ENCODE data around the gene GCN1. TPM values are rescaled to one million over a fixed set of nuclear protein-coding genes. Genes with fewer than 3 reads are reported as not detected.

GCN1 gene
- total RNA-seq, 1 donor from 2014 or later = 92.3 TPM

GRCh38 chr12:120139958-120140357 lies 54.6 kb downstream of the GCN1 start:
- Mint-ChIP-seq H3K4me1 (ENCODE audit: low read depth) (peaks cover 16% of the 10 kb centered on the region), H3K27ac (ENCODE audit: unreplicated experiment) (no peak overlapping the region), H3K4me3 (ENCODE audit: unreplicated experiment) (no peak overlapping the region), H3K27me3 (ENCODE audit: low read depth) (no peaks in the 10 kb centered on the region), H3K36me3 (ENCODE audit: low read depth) (peaks cover 63% of the 10 kb centered on the region), H3K9me3 (ENCODE audit: low read depth) (no peaks in the 10 kb centered on the region)
- no peak for DNase-seq (ENCODE audit: low spot score)
- TF ChIP-seq CTCF (IDR thresholded peaks at IDR 0.05) = no peak

- TF ChIP-seq CTCF (IDR thresholded peaks at IDR 0.05) = no peak
- Mint-ChIP-seq H3K36me3 (ENCODE audit: low read depth) (peaks cover 62% of the 10 kb centered on the region), H3K27ac (ENCODE audit: unreplicated experiment) (no peak overlapping the region)
Observed at GRCh38 chr12:120138366-120138765, 56.1 kb downstream of the GCN1 start.

GRCh38 chr12:120137833-120138232 lies 56.7 kb downstream of the GCN1 start:
- Mint-ChIP-seq H3K9me3 (ENCODE audit: low read depth) (no peaks in the 10 kb centered on the region), H3K27ac (ENCODE audit: unreplicated experiment) (no peak overlapping the region), H3K36me3 (ENCODE audit: low read depth) (peaks cover 60% of the 10 kb centered on the region), H3K27me3 (ENCODE audit: low read depth) (no peaks in the 10 kb centered on the region), H3K4me1 (ENCODE audit: low read depth) (peaks cover 16% of the 10 kb centered on the region), H3K4me3 (ENCODE audit: unreplicated experiment) (no peak overlapping the region)
- DNase-seq (ENCODE audit: low spot score) = no peak
- no peak for TF ChIP-seq CTCF (IDR thresholded peaks at IDR 0.05)

More at GRCh38 chr12:120138366-120138765, 56.1 kb downstream of the GCN1 start:
- H3K4me1 Mint-ChIP-seq (ENCODE audit: low read depth) = peaks cover 16% of the 10 kb centered on the region
- no peak overlapping the region for H3K4me3 Mint-ChIP-seq (ENCODE audit: unreplicated experiment)
- DNase-seq (ENCODE audit: low spot score) = no peak
- no peaks in the 10 kb centered on the region for H3K27me3 Mint-ChIP-seq (ENCODE audit: low read depth)
- no peaks in the 10 kb centered on the region for H3K9me3 Mint-ChIP-seq (ENCODE audit: low read depth)

- Mint-ChIP-seq H3K4me1 (ENCODE audit: low read depth) (peaks cover 13% of the 10 kb centered on the region), H3K27me3 (ENCODE audit: low read depth) (no peaks in the 10 kb centered on the region), H3K9me3 (ENCODE audit: low read depth) (no peaks in the 10 kb centered on the region), H3K36me3 (ENCODE audit: low read depth) (peaks cover 55% of the 10 kb centered on the region), H3K4me3 (ENCODE audit: unreplicated experiment) (no peak overlapping the region), H3K27ac (ENCODE audit: unreplicated experiment) (no peak overlapping the region)
- TF ChIP-seq CTCF (IDR thresholded peaks at IDR 0.05) = no peak
- DNase-seq (ENCODE audit: low spot score) = no peak
Observed at GRCh38 chr12:120136093-120136770, 58.3 kb downstream of the GCN1 start.

GRCh38 chr12:120134307-120134980 lies 60.1 kb downstream of the GCN1 start:
- peaks cover 47% of the 10 kb centered on the region for H3K36me3 Mint-ChIP-seq (ENCODE audit: low read depth)
- H3K4me3 Mint-ChIP-seq (ENCODE audit: unreplicated experiment) = no peak overlapping the region
- H3K27ac Mint-ChIP-seq (ENCODE audit: unreplicated experiment) = no peak overlapping the region
- no peaks in the 10 kb centered on the region for H3K9me3 Mint-ChIP-seq (ENCODE audit: low read depth)
- H3K4me1 Mint-ChIP-seq (ENCODE audit: low read depth) = no peaks in the 10 kb centered on the region
- no peaks in the 10 kb centered on the region for H3K27me3 Mint-ChIP-seq (ENCODE audit: low read depth)
- DNase-seq (ENCODE audit: low spot score) = no peak
- TF ChIP-seq CTCF (IDR thresholded peaks at IDR 0.05) = no peak
